Ovary (tissue), 3 donors: ENCODE data around the gene SUSD6.

Experiments used
- CTCF ChIP-seq, 3 donors: fragments of 450-650 bp in 2 of 3; fragments of 200-600 bp in 1 of 3; IDR thresholded peaks; one replicate each; pipeline versions ENCODE4 v1.5.1 to v1.8.0; 2016 to 2022; ENCODE audit warnings: antibody characterized with exemption in 3 of 3, mild to moderate bottlenecking in 1 of 3
- EP300 ChIP-seq: sonication (generic); formaldehyde crosslinking; IDR thresholded peaks from one replicate; pipeline ENCODE4 v1.6.1; 2017; ENCODE audit warnings: antibody characterized with exemption
- POLR2A ChIP-seq: fragments of 450-650 bp; IDR thresholded peaks from one replicate; pipeline ENCODE4 v1.6.1; 2017; ENCODE audit warnings: antibody characterized with exemption, mild to moderate bottlenecking, moderate library complexity
- donor health status: DM: no; HTN: no; CAD: no.

- TF ChIP-seq CTCF (IDR thresholded peaks at IDR 0.05) (no peak), POLR2A (no peak), EP300 (no peak)
These were observed 81.2 kb downstream of the SUSD6 start for GRCh38 chr14:69692594-69692993.
